Choroid plexus epithelial cell (primary cell): Measurements from ENCODE around the gene TSPAN31.
"Not testable (repeated sequence)": the region's sequence is repeated elsewhere in the genome, so short reads cannot be mapped to it uniquely, and the experiment has no call there.

Experiments used
- DNase-seq: peaks from one replicate; pipeline ENCODE4 v3.0.0-alpha.2; 2010; ENCODE audit warnings: low read depth
- H3K4me3 ChIP-seq: 2 replicates; pipeline ENCODE4 v1.5.1; 2011; ENCODE audit warnings: low read depth, mild to moderate bottlenecking, control low read depth, low read length, moderate library complexity
- CTCF ChIP-seq: conservative IDR thresholded peaks from 2 replicates; pipeline ENCODE4 v1.5.1; 2011; ENCODE audit warnings: low read depth, mild to moderate bottlenecking, control low read depth, inconsistent platforms, low read length, moderate library complexity

Gene TSPAN31

GRCh38 chr12:57770734-57771133 lies 25.9 kb downstream of the TSPAN31 start:
- H3K4me3 ChIP-seq = no peak overlapping the region
- no peak for TF ChIP-seq CTCF
- DNase-seq = no peak

GRCh38 chr12:57771236-57771872 lies 26.5 kb downstream of the TSPAN31 start:
- peak overlapping the region; percentile 95 for H3K4me3 ChIP-seq
- TF ChIP-seq CTCF = no peak
- DNase-seq = peak; percentile 91

GRCh38 chr12:57771873-57772428 lies 27.1 kb downstream of the TSPAN31 start, which contains the start of gene METTL1:
METTL1 (minus strand) TSS chr12:57772105; CDS start chr12:57772083, 22 bp downstream.
- no peak for TF ChIP-seq CTCF
- peak; percentile 97 for DNase-seq
- H3K4me3 ChIP-seq = peak within 1 kb of the TSS; percentile 95

GRCh38 chr12:57772429-57773322 lies 27.8 kb downstream of the TSPAN31 start, which contains the start of gene EEF1AKMT3:
EEF1AKMT3 (plus strand) TSS chr12:57772614; CDS start chr12:57772725, 111 bp downstream.
- no peak for TF ChIP-seq CTCF
- peak; percentile 36 for DNase-seq
- peak within 1 kb of the TSS; percentile 95 for H3K4me3 ChIP-seq

GRCh38 chr12:57774634-57775033 lies 29.8 kb downstream of the TSPAN31 start:
- not testable (repeated sequence) for H3K4me3 ChIP-seq, DNase-seq

- no peak overlapping the region for H3K4me3 ChIP-seq
- TF ChIP-seq CTCF = no peak
- no peak for DNase-seq
These were observed 30.2 kb downstream of the TSPAN31 start for GRCh38 chr12:57775044-57775443.

GRCh38 chr12:57775563-57776246 lies 30.9 kb downstream of the TSPAN31 start:
- no peak overlapping the region for H3K4me3 ChIP-seq
- no peak for DNase-seq
- no peak for TF ChIP-seq CTCF
